IPS-15b (cell line): Measurements from ENCODE around the gene ADGRG4.
"Not testable (repeated sequence)": the region's sequence is repeated elsewhere in the genome, so short reads cannot be mapped to it uniquely, and the experiment has no call there.

Source experiments
- H3K27me3 ChIP-seq: one replicate; pipeline ENCODE4 v1.6.1; 2013; ENCODE audit warnings: low read length; ENCODE audit not compliant: control insufficient read depth, insufficient read depth
- H3K36me3 ChIP-seq: one replicate; pipeline ENCODE4 v1.6.1; 2013; ENCODE audit warnings: low read length; ENCODE audit not compliant: control insufficient read depth, insufficient read depth
- H3K4me1 ChIP-seq: one replicate; pipeline ENCODE4 v1.6.1; 2013; ENCODE audit warnings: mild to moderate bottlenecking, low read length; ENCODE audit not compliant: control insufficient read depth, insufficient read depth
- H3K4me3 ChIP-seq: one replicate; pipeline ENCODE4 v1.5.1; 2013; ENCODE audit warnings: low read depth, low read length
- H3K9ac ChIP-seq: one replicate; pipeline ENCODE4 v1.6.1; 2013; ENCODE audit warnings: low read depth, mild to moderate bottlenecking, low read length
- H3K9me3 ChIP-seq: one replicate; pipeline ENCODE4 v1.6.1; 2013; ENCODE audit warnings: mild to moderate bottlenecking, low read length; ENCODE audit not compliant: control insufficient read depth, insufficient read depth

Gene ADGRG4

GRCh38 chrX:136390921-136391320, 90.2 kb downstream of the ADGRG4 start:
- H3K9ac ChIP-seq, result no peak overlapping the region
- no peaks in the 10 kb centered on the region for H3K27me3 ChIP-seq
- H3K9me3 ChIP-seq, result peaks cover 3% of the 10 kb centered on the region
- H3K4me3 ChIP-seq, result no peak overlapping the region
- no peaks in the 10 kb centered on the region for H3K36me3 ChIP-seq
- no peaks in the 10 kb centered on the region for H3K4me1 ChIP-seq

DNA sequence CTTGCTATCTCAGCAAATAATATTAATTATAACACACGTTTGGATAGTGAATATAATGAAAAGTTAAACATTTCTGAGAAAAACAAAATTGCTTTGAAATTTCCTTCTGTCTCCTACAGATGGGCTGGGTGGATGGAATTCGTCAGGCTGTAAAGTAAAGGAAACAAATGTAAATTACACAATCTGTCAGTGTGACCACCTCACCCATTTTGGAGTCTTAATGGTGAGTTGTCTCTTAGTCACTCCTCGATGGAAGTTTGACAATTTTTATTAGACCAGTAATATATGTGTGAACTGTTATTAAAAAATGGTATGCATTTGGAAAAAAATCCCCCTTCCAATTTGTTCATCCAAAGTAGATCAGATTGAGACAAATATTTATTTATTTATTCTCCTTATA, 94.5 kb downstream of the ADGRG4 start:
- Histone ChIP-seq H3K9ac (no peak overlapping the region), H3K36me3 (no peaks in the 10 kb centered on the region), H3K4me3 (no peak overlapping the region), H3K9me3 (no peaks in the 10 kb centered on the region), H3K27me3 (no peaks in the 10 kb centered on the region), H3K4me1 (no peaks in the 10 kb centered on the region)

DNA sequence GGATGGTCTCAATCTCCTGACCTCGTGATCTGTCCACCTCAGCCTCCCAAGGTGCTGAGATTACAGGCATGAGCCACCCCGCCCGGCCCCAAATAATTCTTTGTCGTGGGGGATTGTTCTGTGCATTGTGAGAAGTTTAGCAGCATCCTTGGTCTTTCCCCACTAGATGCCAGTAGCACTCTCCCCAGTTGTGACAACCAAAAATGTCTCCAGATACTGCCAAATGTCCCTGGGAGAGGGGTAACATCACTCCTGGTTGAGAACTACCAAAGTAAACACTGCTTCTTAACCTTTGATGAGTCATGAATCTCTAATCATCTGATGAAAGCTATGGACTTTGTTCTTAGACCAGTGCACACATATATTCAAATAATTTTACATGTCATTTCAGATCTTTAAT, 96.2 kb downstream of the ADGRG4 start:
- H3K27me3 ChIP-seq, result no peaks in the 10 kb centered on the region
- no peak overlapping the region for H3K9ac ChIP-seq
- no peaks in the 10 kb centered on the region for H3K9me3 ChIP-seq
- H3K36me3 ChIP-seq, result no peaks in the 10 kb centered on the region
- no peaks in the 10 kb centered on the region for H3K4me1 ChIP-seq
- no peak overlapping the region for H3K4me3 ChIP-seq

DNA sequence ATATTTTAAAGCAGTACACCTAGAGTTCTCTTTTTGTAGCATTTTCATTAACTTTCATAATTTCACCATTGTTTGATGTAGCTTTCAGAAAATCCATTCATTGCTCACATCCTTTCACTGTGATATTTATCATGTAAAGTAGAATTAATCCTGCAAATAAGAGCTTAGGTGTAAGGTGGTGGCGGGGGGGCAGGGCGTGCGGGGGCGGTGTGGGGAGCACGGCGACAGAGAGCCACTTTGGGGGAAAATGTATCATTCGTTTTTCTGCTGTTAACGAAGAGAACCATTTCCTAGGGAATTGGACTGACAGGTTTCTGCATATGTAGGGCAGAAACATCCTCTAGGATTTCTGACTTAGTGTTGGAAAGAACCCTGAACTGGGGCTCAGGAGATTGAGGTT, 104.4 kb downstream of the ADGRG4 start:
- Histone ChIP-seq H3K4me1 (no peaks in the 10 kb centered on the region), H3K4me3 (no peak overlapping the region), H3K9me3 (peaks cover 5% of the 10 kb centered on the region), H3K27me3 (no peaks in the 10 kb centered on the region), H3K9ac (no peak overlapping the region), H3K36me3 (no peaks in the 10 kb centered on the region)

DNA sequence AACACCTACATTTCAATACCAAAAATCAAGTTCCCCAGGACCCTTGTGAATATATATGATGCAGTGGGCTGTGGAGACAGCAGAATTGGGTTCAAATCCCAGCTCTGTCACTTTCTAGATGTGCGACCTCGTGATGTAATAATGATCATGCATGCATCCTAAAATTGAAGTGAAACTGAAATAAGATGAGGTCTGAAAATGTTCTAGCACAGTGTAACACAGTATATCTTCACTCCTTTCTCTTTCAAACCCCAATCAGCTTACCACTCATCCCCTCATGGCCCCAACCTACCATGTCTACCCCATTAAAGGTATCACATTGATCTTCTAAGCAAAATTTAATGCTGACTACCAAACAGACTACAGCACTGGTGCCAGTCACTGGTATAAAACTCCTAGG, 117.0 kb downstream of the ADGRG4 start:
- Histone ChIP-seq H3K9ac (no peak overlapping the region), H3K4me1 (no peaks in the 10 kb centered on the region), H3K9me3 (no peaks in the 10 kb centered on the region), H3K36me3 (no peaks in the 10 kb centered on the region), H3K27me3 (no peaks in the 10 kb centered on the region), H3K4me3 (no peak overlapping the region)

DNA sequence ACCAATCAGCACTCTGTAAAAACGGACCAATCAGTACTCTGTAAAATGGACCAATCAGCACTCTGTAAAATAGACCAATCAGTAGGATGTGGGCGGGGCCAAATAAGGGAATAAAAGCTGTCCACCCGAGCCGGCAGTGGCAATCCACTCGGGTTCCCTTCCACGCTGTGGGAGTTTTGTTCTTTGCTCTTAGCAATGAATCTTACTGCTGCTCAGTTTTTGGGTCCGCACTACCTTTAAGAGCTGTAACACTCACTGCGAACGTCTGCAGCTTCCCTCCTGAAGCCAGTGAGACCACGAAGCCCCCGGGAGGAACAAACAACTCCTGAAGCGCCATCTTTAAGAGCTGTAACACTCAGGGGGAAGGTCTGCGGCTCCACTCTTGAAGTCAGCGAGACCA, 120.6 kb downstream of the ADGRG4 start:
- no peaks in the 10 kb centered on the region for H3K36me3 ChIP-seq
- H3K9ac ChIP-seq, result no peak overlapping the region
- H3K27me3 ChIP-seq, result no peaks in the 10 kb centered on the region
- H3K4me1 ChIP-seq, result no peaks in the 10 kb centered on the region
- no peak overlapping the region for H3K4me3 ChIP-seq
- H3K9me3 ChIP-seq, result no peaks in the 10 kb centered on the region

- H3K9me3 ChIP-seq, result no peaks in the 10 kb centered on the region
- no peak overlapping the region for H3K4me3 ChIP-seq
- no peak overlapping the region for H3K9ac ChIP-seq
- H3K36me3 ChIP-seq, result no peaks in the 10 kb centered on the region
- no peaks in the 10 kb centered on the region for H3K4me1 ChIP-seq
- H3K27me3 ChIP-seq, result no peaks in the 10 kb centered on the region
Measured at GRCh38 chrX:136423724-136424123, 123.0 kb downstream of the ADGRG4 start.

- H3K4me3 ChIP-seq, result no peak overlapping the region
- H3K36me3 ChIP-seq, result no peaks in the 10 kb centered on the region
- no peaks in the 10 kb centered on the region for H3K9me3 ChIP-seq
- H3K4me1 ChIP-seq, result no peaks in the 10 kb centered on the region
- H3K27me3 ChIP-seq, result no peaks in the 10 kb centered on the region
- no peak overlapping the region for H3K9ac ChIP-seq
Measured at GRCh38 chrX:136425996-136426395, 125.2 kb downstream of the ADGRG4 start.

DNA sequence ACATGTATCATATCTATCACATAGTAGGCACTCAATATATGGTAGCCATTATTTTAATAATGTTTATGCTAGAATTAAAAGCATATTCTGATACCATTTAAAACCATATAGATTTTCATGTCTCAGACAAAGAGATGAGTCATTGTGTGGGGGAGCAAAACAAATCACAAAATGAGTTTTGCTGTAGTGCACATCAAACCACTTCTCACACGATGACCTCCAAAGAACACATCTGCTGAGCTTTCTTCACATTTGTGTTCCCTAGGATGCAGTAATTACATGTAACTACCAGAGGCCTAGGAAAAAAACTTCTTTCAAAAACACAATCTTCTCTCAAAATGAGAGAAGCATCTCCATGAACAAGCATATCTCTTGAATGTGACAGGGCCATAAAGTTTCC, 130.9 kb downstream of the ADGRG4 start:
- no peaks in the 10 kb centered on the region for H3K9me3 ChIP-seq
- H3K4me3 ChIP-seq, result no peak overlapping the region
- no peaks in the 10 kb centered on the region for H3K27me3 ChIP-seq
- no peak overlapping the region for H3K9ac ChIP-seq
- no peaks in the 10 kb centered on the region for H3K36me3 ChIP-seq
- H3K4me1 ChIP-seq, result no peaks in the 10 kb centered on the region

DNA sequence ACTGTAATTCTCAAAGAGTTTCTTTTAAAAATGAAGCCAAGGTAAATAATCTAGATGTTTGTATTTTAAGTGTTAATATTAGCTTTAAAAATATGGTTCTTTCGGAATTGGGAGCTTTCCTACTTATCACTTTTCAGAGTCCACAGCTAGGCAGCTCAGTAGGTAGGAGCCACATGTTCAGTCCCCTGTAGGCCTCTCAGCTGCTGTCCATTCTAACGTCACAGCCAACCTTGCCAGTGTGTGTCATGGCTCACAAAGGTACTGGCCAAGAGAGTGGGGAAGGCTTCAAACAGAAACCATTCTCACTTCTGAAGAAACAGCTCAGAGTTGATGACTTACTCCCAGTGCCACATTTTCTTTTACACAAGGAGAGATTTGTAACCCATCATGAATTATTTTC, 137.0 kb downstream of the ADGRG4 start:
- Histone ChIP-seq H3K36me3 (no peaks in the 10 kb centered on the region), H3K27me3 (no peaks in the 10 kb centered on the region), H3K9ac (no peak overlapping the region), H3K4me1 (no peaks in the 10 kb centered on the region), H3K4me3 (no peak overlapping the region), H3K9me3 (no peaks in the 10 kb centered on the region)

GRCh38 chrX:136438192-136438591, 137.4 kb downstream of the ADGRG4 start:
- Histone ChIP-seq H3K4me1 (no peaks in the 10 kb centered on the region), H3K9me3 (no peaks in the 10 kb centered on the region), H3K27me3 (no peaks in the 10 kb centered on the region), H3K36me3 (no peaks in the 10 kb centered on the region), H3K4me3 (no peak overlapping the region), H3K9ac (no peak overlapping the region)

GRCh38 chrX:136445674-136446073, 144.9 kb downstream of the ADGRG4 start:
- not testable (repeated sequence) for H3K4me1 ChIP-seq, H3K27me3 ChIP-seq, H3K9ac ChIP-seq, H3K4me3 ChIP-seq, H3K36me3 ChIP-seq, H3K9me3 ChIP-seq

DNA sequence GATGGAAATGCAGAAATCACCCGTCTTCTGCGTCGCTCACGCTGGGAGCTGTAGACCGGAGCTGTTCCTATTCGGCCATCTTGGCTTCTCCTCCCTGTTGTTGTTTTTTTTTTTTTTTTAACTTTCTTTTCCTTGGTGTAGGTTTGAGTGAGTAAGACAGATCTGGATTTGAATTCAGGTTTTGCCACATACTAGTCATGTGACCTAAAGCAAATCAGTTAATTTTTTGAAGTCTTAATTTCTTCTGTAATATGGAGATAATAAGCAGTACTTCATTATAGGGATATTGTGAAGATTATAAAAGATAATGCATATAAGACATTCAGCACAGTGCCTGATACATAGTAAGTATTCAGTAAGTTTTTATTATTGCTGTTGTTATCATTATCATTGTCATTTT, 145.4 kb downstream of the ADGRG4 start:
- Histone ChIP-seq H3K4me1 (no peaks in the 10 kb centered on the region), H3K9me3 (peaks cover 7% of the 10 kb centered on the region), H3K9ac (no peak overlapping the region), H3K27me3 (no peaks in the 10 kb centered on the region), H3K36me3 (no peaks in the 10 kb centered on the region), H3K4me3 (no peak overlapping the region)
